ENCODE measurements around the gene NCOA4.

Gene NCOA4

DNA sequence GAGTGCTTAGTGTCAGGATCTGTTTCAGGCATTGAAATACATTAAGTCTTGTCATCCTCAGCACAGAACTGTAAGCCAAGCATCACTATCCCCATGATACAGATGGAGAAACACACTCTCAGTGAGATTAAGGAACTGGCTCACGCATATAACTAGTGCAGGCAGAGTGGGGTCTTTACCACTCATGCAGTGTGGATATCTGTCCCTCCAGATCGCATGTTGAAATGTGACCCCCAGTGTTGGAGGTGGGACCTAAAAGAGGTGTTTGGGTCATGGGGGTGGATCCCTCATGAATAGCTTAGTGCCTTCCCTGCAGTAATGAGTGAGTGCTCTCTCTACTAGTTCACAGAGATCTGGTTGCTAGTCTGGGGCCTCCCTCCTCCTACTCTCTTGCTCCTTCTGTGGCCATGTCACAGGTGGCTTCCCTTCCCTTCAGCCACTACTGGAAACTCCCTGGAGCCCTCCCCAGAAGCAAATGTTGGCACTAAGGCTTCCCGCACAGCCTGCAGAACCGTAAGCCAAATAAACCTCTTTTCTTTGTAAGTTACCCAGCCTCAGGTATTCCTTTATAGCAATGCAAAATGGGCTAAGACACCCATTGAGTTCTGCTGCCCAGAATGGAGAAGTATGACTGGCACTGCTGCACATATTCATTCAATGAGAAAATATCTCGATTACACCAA lies 47.4 kb upstream of the NCOA4 start:
- Histone ChIP-seq H3K9me3 (ENCODE audit: control insufficient read depth, insufficient read depth, low read depth, low read length) (no peaks in the 10 kb centered on the region), H3K27ac (ENCODE audit: extremely low read depth, low read depth, low read length) (no peak overlapping the region), H3K4me1 (ENCODE audit: control insufficient read depth, insufficient read depth, low read length) (no peaks in the 10 kb centered on the region), H3K36me3 (ENCODE audit: control insufficient read depth in 2 of 2, insufficient read depth in 1 of 2, low read length in 2 of 2) (no peaks in the 10 kb centered on the region), H3K4me3 (ENCODE audit: low read depth, low read length) (no peak overlapping the region)
- ChIA-PET CTCF (no interaction called here), POLR2A (no interaction called here)
- TF ChIP-seq ZNF510 (tag by site-specific recombination; IDR thresholded peaks at IDR 0.05; ENCODE audit: insufficient replicate concordance) (no peak), ZNF214 (tag by site-specific recombination; IDR thresholded peaks at IDR 0.05; ENCODE audit: borderline replicate concordance) (no peak), ZNF610 (tag by site-specific recombination; IDR thresholded peaks at IDR 0.05; ENCODE audit: borderline replicate concordance) (no peak), ZSCAN30 (tag by site-specific recombination; IDR thresholded peaks at IDR 0.05) (no peak), ZNF202 (tag by site-specific recombination; IDR thresholded peaks at IDR 0.05; ENCODE audit: borderline replicate concordance) (no peak), GLIS1 (tag by site-specific recombination; IDR thresholded peaks at IDR 0.05) (no peak), ZNF473 (tag by site-specific recombination; IDR thresholded peaks at IDR 0.05) (no peak)
- TF ChIP-seq, protein P1, sequence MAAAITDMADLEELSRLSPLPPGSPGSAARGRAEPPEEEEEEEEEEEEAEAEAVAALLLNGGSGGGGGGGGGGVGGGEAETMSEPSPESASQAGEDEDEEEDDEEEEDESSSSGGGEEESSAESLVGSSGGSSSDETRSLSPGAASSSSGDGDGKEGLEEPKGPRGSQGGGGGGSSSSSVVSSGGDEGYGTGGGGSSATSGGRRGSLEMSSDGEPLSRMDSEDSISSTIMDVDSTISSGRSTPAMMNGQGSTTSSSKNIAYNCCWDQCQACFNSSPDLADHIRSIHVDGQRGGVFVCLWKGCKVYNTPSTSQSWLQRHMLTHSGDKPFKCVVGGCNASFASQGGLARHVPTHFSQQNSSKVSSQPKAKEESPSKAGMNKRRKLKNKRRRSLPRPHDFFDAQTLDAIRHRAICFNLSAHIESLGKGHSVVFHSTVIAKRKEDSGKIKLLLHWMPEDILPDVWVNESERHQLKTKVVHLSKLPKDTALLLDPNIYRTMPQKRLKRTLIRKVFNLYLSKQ (tag by site-specific recombination; IDR thresholded peaks at IDR 0.05; ENCODE audit: borderline replicate concordance): no peak
- TF ChIP-seq, protein P2, sequence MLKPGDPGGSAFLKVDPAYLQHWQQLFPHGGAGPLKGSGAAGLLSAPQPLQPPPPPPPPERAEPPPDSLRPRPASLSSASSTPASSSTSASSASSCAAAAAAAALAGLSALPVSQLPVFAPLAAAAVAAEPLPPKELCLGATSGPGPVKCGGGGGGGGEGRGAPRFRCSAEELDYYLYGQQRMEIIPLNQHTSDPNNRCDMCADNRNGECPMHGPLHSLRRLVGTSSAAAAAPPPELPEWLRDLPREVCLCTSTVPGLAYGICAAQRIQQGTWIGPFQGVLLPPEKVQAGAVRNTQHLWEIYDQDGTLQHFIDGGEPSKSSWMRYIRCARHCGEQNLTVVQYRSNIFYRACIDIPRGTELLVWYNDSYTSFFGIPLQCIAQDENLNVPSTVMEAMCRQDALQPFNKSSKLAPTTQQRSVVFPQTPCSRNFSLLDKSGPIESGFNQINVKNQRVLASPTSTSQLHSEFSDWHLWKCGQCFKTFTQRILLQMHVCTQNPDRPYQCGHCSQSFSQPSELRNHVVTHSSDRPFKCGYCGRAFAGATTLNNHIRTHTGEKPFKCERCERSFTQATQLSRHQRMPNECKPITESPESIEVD (tag by site-specific recombination; IDR thresholded peaks at IDR 0.05): no peak

DNA sequence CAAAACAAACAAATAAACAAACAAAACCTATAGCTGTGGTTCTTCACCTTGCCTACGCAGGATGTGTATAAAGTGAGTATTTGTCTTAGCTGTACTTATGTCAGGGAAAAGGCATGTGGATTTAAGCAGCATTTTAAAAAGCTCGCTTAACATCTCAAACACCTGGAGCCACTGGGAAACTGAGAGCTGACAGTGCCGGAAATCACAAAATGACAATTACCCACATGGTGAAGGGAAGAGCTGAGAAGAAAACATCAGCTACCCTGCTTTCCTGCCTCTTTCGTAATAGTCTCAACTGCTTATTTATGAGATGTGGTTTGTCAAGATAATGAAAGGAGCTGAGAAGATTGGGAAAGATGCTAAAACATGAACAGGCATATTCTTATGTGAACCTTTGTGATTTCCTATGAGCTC lies 46.7 kb upstream of the NCOA4 start:
- no peaks in the 10 kb centered on the region for H3K36me3 ChIP-seq (ENCODE audit: control insufficient read depth in 2 of 2, insufficient read depth in 1 of 2, low read length in 2 of 2)
- no peak overlapping the region for H3K27ac ChIP-seq (ENCODE audit: extremely low read depth, low read depth, low read length)
- H3K4me3 ChIP-seq (ENCODE audit: low read depth, low read length): no peak overlapping the region
- CTCF ChIA-PET: interaction anchor here (0.6 kb wide), 1 partner anchor 9 kb away, joined by 4 read pairs; no protein-coding TSS in a partner anchor
- H3K9me3 ChIP-seq (ENCODE audit: control insufficient read depth, insufficient read depth, low read depth, low read length): no peaks in the 10 kb centered on the region
- H3K4me1 ChIP-seq (ENCODE audit: control insufficient read depth, insufficient read depth, low read length): no peaks in the 10 kb centered on the region
- POLR2A ChIA-PET: no interaction called here
- TF ChIP-seq ZNF292 (tag by site-specific recombination; IDR thresholded peaks at IDR 0.05; ENCODE audit: borderline replicate concordance, low read depth) (no peak), SP2 (tag by site-specific recombination; IDR thresholded peaks at IDR 0.05) (no peak), ZNF791 (tag by site-specific recombination; IDR thresholded peaks at IDR 0.05) (no peak), MEIS1 (CRISPR knock-in tag; IDR thresholded peaks at IDR 0.05; ENCODE audit: borderline replicate concordance) (no peak)
- TF ChIP-seq, protein P3, sequence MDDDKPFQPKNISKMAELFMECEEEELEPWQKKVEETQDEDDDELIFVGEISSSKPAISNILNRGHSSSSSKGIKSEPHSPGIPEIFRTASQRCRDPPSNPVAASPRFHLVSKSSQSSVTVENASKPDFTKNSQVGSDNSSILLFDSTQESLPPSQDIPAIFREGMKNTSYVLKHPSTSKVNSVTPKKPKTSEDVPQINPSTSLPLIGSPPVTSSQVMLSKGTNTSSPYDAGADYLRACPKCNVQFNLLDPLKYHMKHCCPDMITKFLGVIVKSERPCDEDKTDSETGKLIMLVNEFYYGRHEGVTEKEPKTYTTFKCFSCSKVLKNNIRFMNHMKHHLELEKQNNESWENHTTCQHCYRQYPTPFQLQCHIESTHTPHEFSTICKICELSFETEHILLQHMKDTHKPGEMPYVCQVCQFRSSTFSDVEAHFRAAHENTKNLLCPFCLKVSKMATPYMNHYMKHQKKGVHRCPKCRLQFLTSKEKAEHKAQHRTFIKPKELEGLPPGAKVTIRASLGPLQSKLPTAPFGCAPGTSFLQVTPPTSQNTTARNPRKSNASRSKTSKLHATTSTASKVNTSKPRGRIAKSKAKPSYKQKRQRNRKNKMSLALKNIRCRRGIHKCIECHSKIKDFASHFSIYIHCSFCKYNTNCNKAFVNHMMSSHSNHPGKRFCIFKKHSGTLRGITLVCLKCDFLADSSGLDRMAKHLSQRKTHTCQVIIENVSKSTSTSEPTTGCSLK (tag by site-specific recombination; IDR thresholded peaks at IDR 0.05): no peak
- TF ChIP-seq, protein P4, sequence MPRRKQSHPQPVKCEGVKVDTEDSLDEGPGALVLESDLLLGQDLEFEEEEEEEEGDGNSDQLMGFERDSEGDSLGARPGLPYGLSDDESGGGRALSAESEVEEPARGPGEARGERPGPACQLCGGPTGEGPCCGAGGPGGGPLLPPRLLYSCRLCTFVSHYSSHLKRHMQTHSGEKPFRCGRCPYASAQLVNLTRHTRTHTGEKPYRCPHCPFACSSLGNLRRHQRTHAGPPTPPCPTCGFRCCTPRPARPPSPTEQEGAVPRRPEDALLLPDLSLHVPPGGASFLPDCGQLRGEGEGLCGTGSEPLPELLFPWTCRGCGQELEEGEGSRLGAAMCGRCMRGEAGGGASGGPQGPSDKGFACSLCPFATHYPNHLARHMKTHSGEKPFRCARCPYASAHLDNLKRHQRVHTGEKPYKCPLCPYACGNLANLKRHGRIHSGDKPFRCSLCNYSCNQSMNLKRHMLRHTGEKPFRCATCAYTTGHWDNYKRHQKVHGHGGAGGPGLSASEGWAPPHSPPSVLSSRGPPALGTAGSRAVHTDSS (tag by site-specific recombination; IDR thresholded peaks at IDR 0.05): no peak
